Measurements from ENCODE around the gene RBPJ.

- TF ChIP-seq CTCF (IDR thresholded peaks at IDR 0.05) (no peak), POLR2A (IDR thresholded peaks at IDR 0.05) (no peak)
Observed at GRCh38 chr4:26406346-26406975, 85.6 kb downstream of the RBPJ start.
